AG08395 (cell line): ENCODE data around the gene SETD3.
A peak's percentile ranks its signal among the peaks of the same experiment; 100 is the strongest.

Experiments
- DNase-seq: peaks from one replicate; pipeline ENCODE4 v3.0.0; 2012; ENCODE audit warnings: mixed read lengths, low spot score

SETD3 gene

DNA sequence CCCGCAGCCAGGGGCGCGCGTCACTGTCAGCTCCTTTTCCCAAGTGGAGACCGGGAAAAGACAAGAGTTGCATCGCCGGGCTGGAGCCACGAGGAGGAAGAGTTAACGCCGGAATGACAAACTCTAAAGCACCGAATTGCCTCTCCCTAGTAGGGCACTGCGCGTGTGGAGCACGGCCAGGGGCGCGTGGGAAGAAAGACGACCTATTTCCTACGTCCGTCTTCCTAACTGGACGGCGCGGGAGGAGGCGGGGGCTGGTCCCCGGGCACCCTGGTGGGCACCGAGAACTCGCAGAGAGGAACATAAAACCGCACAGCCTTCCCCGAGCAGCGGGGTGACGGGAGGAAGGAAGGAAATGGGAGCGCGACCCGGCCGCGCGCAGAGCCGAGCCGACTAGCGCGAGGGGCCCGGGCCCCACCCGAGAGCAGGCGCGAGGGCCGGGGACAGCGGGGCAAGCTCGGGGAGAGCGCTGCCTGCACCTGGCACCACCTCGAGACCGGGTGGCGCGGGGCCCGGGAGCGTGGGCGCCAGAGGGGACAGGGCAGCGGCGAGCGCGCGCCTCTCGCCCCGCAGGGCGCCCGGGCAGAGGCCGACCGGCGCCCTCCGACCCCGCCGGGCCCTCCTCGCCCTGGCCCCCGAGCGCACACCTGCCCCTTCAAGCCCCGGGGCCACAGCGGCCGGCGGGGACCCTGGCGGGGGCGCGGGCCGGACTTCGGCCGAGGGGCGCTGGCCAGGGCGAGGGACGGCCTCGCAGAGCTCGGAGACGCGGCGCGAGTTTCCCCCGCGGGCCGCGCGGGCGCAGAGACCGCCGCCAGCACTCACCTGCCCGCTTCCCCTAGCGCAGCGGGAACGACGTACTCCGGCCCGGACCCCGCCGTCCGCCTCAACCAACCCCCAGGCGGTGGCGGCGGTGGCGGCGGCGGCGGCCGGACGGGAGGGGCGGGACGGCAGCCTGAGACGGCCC, at the start of gene SETD3:
Gene SETD3 (minus strand): TSS at position 954 of the 964 bp plus-strand sequence. CDS start 15,054 bp downstream, outside the sequence.
- peak; percentile 69 for DNase-seq

DNA sequence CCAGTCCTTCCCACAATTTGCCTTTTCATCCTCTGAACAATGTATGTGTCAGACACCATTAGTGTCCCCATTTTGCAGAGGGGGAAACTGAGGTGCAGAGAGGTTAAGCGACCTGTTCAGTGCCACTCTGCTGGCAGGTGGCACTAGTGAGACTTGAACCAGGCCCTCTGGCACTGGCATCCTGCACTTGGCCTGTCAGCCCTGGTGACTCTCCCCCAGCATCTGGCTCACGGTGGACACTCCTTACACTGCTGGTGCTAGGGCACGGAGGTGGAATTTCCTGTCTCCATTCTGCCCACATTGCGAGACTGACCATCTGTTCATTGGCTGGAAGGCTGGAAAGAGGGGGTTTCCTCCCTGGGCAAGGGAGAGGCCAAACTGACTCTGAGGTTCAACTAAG, 49.2 kb upstream of the SETD3 start:
- DNase-seq: peak; percentile 27

DNA sequence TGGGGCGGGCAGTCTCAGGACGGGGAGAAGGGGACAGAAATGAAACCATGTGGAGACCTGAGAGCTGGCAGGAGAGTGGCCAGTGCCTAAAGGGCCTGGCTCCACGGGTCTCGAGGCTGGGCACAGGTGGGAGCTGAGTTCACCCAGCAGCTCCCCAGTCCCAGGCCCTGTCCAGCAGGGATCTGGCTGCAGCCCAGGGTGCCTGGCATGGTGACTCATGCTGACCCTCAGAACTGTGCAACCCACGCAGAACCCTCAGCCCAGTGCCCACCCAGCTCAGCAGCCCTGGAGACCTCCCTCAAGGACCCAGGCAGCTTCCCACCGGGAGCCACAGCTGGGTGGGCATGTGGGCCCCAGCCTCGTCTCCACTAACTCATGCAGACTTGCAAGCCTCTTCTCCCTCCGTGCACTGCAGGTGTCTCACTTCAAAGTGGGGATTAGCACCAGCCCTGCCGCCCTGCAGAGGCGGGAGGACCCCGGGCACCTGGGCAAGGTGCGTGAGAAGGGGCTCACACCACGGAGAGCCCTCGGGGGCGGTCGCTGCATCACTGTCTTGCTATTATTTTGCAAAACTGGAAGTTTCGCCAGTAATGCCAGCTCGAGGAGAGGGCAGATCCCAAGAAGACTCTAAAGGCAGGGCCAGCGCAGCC, 46.9 kb upstream of the SETD3 start:
- no peak for DNase-seq

DNA sequence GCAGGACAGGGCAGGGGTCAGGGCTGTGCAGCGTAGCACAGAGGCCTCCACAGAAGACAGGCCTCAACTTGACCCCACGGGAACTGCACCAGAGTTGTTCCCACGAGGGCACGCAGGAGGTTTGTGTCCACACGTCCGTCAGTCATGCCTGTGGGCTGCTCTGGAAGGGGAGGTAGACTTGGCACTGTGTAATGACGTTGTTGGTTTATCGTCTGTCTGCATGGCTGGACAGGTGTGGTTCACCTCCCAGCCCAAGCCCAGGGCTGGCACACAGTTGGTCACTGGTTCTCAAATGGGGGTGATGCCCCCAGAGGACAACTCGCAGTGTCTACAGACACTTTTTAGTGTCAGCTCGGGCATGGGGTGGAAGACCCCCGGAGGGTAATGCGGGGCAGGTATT, 46.4 kb upstream of the SETD3 start:
- DNase-seq: no peak

DNA sequence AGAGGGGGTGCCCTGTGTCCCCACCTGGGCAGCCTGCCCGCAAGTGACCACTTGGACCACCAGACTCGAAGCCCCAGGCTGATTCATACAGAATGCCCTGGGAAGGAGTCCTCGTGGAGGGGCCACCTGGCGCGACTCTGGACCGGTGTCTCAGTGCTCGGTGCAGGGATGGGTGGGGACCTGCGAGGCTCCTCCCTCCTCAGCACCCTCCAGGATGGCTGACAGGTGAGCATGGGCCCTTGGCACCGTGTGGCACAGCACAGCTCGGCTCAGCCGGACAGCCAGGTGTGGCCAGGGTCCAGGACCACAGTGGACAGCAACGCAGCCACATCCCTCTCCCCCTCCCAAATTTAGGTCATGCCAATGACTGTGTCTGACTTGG, 45.0 kb upstream of the SETD3 start:
- no peak for DNase-seq

DNA sequence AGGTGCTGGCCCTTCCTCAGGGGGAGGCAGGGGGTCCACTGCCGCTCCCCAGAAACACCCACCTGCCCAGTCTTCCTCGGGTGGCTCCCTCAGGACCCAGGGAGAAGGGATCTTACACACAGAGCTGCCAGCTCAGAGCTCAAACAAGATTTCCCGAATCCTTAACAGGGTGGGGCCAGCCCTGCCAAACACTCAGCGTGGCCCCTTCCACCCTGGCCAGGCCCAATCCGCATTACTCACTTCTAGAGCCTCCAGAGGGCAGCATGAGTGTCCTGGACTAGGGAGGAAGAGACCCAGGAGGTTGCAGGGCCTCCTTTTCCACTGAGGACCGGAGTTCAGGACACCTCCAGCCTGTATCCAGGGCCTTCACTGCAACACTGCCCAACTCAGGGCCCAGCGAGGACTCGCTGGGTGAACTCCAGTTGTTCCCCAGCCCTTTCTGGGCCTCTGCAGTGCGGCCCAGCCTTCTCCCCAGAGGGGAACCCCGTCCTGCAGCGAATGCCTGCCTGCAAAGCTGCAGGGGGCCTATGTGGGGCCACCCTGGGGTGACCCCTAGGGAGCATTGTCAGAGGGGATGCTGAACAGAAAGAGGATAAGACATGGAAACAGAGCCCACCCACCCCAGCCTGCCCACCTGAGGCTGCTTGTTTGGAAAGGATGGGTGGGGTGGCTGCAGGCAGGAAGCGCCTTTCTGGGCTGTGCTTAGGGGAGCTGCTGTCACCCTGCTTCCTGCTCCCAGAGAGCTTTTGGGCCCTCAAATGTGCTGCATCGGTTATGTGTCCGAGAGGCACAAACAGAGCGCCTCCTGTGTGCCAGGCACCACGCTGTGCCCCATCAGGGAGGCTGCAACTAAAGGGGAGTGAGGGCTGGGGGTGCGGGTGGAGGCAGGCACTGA, 44.4 kb upstream of the SETD3 start:
- peak; percentile 70 for DNase-seq

DNA sequence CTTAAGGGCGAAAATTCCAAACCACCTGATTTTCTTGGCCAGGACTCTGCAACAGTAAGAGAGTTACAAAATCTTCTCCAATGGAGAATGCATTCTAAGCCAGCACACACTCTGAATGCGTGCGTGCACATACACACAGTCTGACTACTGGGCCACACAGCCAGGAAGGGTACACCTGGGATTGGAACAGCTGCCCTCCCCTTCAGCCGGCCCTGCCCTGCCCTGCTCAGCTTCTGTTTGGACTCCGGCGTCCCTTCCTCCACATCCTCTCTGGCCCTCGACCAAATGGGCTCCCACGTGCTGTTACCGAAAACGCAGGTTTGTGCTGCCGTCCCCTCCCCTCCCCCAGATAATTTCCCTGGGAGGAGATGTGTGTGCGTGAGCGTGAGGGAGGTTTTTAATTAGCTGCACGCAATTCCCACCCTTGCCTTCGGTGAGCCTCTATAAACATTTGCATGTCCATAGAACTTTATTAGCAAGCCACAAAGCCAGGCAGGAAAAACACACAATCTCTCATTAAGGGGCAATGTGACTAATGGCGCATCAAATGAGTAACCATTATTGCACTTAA, 43.5 kb upstream of the SETD3 start:
- DNase-seq: no peak

- no peak for DNase-seq
Observed at GRCh38 chr14:99523704-99524055, 43.0 kb upstream of the SETD3 start.

- DNase-seq: no peak
Observed at GRCh38 chr14:99522934-99523703, 42.5 kb upstream of the SETD3 start.

GRCh38 chr14:99522457-99522891, 41.8 kb upstream of the SETD3 start:
- DNase-seq: peak; percentile 58

DNA sequence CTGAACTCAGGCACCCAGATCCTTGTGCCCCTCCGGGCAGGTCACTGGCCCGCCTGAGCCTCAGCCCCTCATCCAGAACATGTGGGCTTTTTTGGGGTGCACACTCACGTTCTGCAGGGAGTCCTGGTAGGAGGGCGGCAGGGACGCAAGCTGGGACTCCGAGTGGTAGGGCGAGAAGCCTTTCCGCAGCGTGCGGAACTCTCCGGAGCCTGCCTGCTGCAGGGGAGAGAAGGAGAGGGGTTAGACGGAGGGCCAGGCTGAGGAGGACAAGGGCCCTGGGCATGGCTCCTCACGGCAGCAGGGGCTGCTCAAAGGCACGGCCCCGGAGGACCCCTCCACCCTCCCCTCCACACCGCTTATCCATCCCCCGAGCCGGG, 41.4 kb upstream of the SETD3 start:
- DNase-seq: no peak

DNA sequence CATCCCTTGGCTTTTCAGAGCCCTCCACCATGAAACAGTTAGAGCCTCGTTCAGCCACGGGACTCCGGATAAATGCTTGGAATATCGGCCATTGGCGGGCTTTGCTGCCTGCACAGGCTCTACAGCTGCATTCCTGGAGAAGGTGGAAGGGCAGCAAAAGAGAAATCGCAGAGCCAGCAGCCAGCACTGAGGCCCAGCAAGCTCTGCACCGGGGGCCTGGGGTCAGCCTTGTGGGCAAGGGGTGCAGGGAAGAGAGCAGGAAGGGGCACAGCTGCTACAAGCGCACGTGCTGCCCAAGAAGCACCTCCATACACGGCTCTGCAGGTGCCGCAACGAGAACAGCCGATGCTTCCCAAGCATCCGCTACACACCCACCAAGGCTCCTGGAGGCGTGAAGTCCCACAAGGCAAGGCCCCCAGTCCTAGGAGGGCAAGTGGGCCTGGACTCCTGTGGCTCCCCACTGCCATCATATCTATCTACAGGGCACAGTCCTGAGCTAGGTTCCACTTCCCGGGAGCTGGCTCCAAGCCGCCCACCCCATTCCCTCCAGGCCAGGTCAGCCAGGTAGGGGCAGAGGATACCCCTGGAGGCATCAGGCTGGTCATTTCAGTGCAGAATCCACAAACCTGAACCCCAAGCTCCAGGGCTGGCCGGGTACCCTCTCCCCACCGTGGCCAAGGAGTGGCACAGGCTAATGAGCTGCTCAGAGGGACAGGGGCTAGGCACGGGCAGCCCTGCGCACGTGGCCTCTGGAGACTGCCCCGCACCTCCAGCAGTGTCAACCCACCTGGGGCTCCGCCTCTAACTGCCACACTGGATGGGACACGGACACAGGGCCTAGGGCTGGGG, 40.7 kb upstream of the SETD3 start:
- no peak for DNase-seq

- DNase-seq: no peak
Observed at GRCh38 chr14:99520571-99521081, 40.0 kb upstream of the SETD3 start.

GRCh38 chr14:99519931-99520421, 39.3 kb upstream of the SETD3 start:
- DNase-seq: no peak

GRCh38 chr14:99519347-99519881, 38.8 kb upstream of the SETD3 start:
- no peak for DNase-seq

DNA sequence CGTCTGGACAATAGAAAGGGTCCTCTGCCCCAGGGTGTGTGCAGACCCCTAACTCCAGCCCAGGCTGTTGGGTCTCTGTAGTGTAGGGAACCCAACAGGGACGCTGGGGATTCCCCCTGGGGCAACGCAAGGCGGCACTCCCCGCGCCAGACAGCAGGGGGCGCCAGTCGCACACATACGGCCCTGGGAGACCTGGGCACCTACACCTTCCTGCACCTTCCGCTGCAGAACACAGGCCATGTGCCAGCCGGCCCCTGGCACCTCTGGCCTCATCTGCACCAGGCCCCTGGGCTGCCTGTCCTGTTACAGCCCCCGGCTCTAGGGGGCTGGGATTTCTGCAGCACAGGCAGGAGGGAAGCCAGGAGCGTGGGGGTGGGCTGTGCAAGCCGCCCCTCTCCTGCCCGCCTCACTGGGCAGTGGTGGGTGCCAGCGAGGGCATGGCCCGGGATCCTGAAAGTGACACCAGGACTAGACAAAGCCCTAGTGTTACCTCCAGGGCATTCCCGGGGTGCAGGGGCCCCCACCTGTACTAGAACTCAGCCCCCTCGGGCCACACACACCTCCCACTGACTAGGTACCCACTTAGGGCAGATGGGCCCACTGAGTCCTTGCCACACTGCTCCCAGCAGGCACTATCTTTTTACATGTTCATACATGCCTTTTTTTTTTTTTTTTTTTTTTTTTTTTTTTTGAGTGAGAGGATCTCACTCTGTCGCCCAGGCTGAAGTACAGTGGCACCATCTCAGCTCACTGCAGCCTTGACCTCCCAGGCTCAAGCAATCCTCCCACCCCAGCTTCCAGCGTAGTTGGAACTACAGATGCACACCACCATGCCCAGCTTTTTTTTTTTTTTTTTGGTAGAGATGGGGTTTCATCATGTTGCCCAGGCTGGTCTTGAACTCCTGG, 38.0 kb upstream of the SETD3 start:
- peak; percentile 81 for DNase-seq

GRCh38 chr14:99517643-99518381, 37.2 kb upstream of the SETD3 start:
- DNase-seq: no peak
